NK-92 (cell line): ENCODE results near the gene FIGNL2.
"Not testable (repeated sequence)": the region's sequence is repeated elsewhere in the genome, so short reads cannot be mapped to it uniquely, and the experiment has no call there.

Experiments used
- DNase-seq: peaks from one replicate; lab custom pipeline; 2025; ENCODE audit not compliant: unreplicated experiment; lab: John Stamatoyannopoulos, UW

Gene FIGNL2

GRCh38 chr12:51848326-51848727 is at the start of gene FIGNL2:
Gene FIGNL2, minus strand, starts transcription at chr12:51848718. Its CDS starts 26,305 bp downstream, at chr12:51822413.
- no peak for DNase-seq

- no peak for DNase-seq
Measured at GRCh38 chr12:51897181-51897580, 48.7 kb upstream of the FIGNL2 start.

GRCh38 chr12:51896236-51896635 is 47.7 kb upstream of the FIGNL2 start:
- DNase-seq = no peak

DNA sequence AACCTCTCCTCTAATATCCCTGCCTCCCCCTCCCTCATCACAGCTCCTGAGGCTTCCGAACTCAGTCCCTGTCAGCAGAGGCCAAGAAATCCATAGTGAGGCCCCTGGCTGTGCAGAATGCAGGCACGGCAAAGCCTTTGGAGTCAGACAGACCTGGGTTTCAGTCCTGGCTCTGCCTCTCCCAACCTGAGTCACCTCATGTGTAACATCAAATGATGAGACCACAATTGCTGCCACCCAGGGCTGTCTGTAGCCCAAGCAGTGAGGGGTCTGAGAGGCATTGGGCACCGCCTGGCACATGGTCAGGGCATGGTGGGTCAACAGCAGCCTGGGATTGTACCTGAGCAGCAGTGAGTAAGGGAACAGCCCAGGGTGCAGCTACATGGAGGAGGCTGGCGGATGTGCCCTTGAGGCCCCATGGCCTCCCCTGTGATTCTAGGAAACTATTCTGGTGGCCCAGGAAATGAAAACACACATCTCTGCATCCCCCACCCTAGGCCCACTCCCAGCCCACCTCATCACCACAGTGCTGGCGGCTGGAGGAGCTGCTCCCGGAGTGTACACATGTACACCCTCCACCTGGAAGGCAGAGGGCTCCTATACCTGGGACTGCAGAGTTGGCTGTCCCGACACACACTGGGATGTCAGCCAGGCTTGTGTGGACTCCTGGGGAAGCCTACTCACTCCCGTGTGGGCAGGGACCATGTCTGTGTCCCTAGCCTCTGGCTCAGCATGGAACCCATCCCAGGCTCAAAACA is 47.0 kb upstream of the FIGNL2 start:
- DNase-seq = no peak

GRCh38 chr12:51893786-51894185 is 45.3 kb upstream of the FIGNL2 start:
- DNase-seq = no peak

DNA sequence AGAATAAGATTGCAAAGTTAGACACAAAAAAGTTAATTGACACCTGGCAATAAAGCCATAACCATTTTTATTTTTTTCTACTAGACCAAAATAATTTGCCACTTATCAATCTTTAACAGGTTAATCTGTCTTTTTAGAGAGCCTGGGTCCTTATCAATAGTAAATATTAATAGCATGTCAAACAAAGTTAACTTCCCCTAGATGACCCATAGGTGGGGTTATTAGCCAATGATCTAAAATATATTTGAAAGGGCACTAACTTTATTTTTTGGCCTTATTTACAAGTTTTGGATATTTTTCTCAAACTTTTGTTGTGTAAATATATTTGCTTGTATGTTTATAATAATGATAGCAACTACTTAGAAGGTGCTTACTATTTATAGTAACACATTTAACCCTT is 43.3 kb upstream of the FIGNL2 start:
- DNase-seq = no peak

DNA sequence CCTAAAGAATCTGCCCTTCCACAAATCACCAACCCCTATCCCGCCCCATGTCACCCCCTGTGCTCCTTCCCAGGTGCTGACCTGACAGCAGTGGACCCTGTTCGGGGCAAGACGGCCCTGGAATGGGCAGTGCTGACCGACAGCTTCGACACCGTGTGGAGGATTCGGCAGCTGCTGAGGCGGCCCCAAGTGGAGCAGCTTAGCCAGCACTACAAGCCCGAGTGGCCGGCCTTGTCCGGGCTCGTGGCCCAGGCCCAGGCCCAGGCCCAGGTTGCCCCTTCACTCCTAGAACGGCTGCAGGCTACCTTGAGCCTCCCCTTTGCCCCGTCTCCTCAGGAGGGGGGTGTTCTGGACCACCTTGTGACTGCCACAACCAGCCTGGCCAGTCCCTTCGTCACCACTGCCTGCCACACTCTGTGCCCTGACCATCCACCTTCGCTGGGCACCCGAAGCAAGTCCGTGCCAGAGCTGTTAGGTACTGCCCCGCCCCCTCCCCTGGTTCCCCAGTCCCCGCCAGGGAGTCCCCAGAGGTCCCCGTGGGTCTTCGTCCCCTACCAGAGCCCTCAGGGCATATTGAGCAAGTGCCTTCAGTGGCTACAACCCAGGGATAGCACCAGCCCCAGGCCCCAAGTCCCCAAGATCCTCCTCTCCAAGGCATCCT is 42.1 kb upstream of the FIGNL2 start:
- DNase-seq = no peak

GRCh38 chr12:51890133-51890464 is 41.6 kb upstream of the FIGNL2 start:
- DNase-seq = no peak

DNA sequence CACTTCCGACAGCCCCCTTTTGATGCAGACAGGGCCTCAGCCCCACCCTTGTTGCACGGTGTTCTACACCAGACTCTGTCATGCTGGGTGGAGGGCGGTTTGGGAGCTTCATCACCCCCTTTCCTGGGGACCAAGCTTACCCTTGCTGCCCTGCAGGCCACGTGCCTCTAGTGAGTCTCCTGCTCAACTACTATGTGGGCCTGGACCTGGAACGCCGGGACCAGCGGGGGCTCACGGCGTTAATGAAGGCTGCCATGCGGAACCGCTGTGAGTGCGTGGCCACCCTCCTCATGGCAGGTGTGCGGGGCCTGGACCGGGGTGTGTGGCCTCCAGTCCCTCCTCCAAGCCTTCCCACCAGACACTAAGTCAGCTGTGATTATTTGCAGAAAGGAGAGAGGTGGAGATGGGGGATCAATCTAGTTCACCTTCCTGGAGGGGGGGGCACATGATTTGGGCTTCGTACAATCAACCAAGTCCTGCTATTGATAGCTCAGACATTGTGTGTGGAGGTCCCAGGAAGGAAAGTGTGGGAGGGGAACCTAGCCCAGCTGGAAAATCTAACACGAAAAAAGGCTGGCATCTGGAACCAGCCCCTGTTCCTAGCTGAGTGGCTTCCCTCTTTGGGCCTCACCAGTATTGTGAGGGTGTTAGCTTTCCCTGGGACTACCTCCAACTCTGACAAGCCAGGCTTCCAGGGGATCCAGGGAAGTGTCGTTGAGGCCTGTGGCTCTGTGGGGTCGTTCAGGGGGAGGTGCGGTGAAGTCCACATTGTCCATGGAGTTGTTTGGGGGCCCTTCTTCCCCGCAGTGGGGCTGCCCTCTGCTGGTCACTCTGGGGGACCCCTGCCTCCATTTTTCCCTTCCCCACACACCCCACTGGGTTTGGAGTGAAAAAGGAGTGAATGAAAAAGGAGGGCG is 41.0 kb upstream of the FIGNL2 start:
- DNase-seq = no peak

DNA sequence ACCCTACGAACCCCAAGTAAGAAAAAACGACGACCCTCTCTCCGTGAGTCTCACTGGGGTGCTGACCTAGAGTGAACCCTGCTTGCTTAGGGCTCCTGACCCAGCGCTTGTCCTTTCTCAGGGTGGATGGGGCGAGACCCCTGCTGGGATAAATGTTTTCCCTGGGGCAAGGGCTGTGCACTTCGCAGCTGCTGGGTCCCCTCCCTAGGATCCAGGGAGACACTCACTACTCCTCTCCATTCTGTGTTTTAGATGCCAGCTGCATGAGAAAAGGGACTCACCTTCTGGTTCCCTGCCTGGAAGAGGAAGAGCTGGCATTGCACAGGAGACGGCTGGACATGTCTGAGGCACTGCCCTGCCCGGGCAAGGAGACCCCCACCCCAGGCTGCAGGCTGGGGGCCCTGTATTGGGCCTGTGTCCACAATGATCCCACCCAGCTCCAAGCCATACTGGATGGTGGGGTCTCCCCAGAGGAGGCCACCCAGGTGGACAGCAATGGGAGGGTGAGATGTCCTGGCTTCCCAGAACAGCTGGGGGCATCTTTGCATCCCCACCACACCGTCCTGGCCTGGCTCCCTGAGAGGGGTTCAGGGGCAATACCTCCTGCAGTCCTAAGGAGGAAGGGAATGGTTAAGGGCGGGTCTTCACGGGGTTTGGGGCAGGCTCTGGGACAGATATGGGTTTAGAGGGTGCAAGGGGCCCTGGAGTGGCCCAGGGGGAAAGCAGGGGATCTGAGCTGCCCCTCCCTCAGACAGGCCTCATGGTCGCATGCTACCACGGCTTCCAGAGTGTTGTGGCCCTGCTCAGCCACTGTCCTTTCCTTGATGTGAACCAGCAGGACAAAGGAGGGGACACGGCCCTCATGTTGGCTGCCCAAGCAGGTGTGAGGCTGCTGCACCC is 40.0 kb upstream of the FIGNL2 start:
- no peak for DNase-seq

DNA sequence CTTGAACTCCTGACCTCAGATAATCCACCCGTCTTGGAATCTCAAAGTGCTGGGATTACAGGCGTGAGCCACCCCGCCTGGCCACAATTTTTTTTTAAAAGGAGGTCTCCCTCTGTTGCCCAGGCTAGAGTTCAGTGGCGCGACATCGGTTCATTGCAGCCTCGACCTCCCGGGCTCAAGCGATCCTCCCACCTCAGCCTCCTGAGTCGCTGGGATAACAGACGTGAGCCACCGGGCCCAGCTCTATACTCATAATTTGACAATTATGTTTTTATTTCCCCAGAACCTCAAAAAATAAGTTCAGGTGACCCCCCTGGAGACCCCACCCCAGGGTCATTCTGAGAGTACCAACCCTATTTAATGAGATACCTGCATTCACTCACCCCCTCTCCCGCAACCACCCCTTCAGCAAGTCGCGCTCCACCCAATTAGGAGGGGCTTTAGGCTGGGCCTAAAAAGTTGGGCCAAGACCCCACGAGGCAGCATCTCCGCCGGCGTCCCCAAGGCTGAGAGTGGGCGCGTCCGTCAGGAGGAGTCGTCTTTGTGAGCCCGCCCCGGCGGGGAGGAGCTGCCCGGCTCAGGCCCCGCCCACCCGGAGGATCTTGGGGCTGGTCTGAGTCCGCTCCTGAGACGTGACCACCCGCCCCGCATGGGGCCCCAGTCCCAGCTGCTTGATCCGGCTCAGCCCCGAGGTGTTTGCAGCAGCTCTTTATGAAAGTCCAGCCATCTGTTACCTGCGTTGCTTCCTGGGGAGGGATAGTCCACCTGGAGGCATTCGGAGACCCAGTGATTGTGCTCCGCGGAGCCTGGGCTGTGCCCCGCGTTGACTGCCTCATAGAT is 39.2 kb upstream of the FIGNL2 start, which contains the start of gene ANKRD33:
Gene ANKRD33, plus strand, starts transcription at position 628 of the 840 bp plus-strand sequence. Its CDS starts 84 bp downstream, at position 712.
- DNase-seq = no peak

GRCh38 chr12:51886021-51886710 is 37.6 kb upstream of the FIGNL2 start:
- no peak for DNase-seq

- DNase-seq = not testable (repeated sequence)
Measured at GRCh38 chr12:51885294-51886020, 36.9 kb upstream of the FIGNL2 start.

GRCh38 chr12:51884676-51885229 is 36.2 kb upstream of the FIGNL2 start:
- no peak for DNase-seq

GRCh38 chr12:51883998-51884675 is 35.6 kb upstream of the FIGNL2 start:
- no peak for DNase-seq

DNA sequence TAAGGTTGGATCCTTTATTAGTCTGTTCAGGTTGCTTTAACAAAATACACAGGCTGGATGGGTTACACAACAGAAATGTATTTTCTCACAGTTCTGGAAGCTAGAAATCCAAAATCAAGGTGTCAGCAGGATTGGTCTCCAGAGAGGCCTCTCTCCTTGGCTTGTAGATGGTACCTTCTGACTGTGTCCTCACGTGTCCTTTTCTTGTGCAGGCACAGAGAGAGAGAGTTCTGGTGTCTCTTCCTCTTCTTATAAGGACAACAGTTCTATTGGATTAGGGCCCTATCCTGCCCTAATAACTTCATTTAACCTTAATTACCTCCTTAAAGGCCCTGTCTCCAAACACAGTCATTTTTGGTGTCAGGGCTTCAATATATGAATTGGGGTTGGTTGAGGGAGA is 34.8 kb upstream of the FIGNL2 start:
- DNase-seq = no peak

- DNase-seq = no peak
Measured at GRCh38 chr12:51879102-51879501, 30.6 kb upstream of the FIGNL2 start.

GRCh38 chr12:51874486-51874885 is 26.0 kb upstream of the FIGNL2 start:
- DNase-seq = no peak
